H1 (cell line): Measurements from ENCODE around the gene NPSR1. TPM values are rescaled to one million over a fixed set of nuclear protein-coding genes. Genes with fewer than 3 reads are reported as not detected.
"Not testable (repeated sequence)": the region's sequence is repeated elsewhere in the genome, so short reads cannot be mapped to it uniquely, and the experiment has no call there.

Source experiments
- CTCF ChIA-PET: fragments of 300-600 bp; sonication (Branson Sonifier 250); formaldehyde crosslinking; loops from one replicate; lab custom pipeline; 2021; ENCODE audit not compliant: partially characterized antibody; lab: Charles Lee
- POLR2A ChIA-PET: fragments of 300-600 bp; sonication (Branson Sonifier 250); formaldehyde crosslinking; loops from one replicate; lab custom pipeline; 2021; ENCODE audit warnings: inconsistent platforms; ENCODE audit not compliant: partially characterized antibody; lab: Charles Lee
- DNase-seq, 2 experiments: peaks; one replicate each; pipeline versions ENCODE4 v3.0.0 to v3.0.0-alpha.2; 2010 to 2022; ENCODE audit warnings: low spot score in 2 of 2, low read depth in 1 of 2, mixed read lengths in 1 of 2
- FAIRE-seq: peaks from 2 replicates; lab custom pipeline; 2011; peaks lifted over from hg19 to GRCh38; lab: Jason Lieb, UNC
- H2AFZ ChIP-seq: 2 replicates; pipeline ENCODE4 v1.8.1; 2012; ENCODE audit warnings: low read length, inconsistent platforms
- H2AK5ac ChIP-seq: 2 replicates; pipeline ENCODE4 v1.6.1; 2013; ENCODE audit warnings: low read depth, low read length
- H2BK120ac ChIP-seq: replicated peaks from 2 replicates; pipeline ENCODE3; 2013; ENCODE audit warnings: low read depth, low read length, inconsistent platforms
- H2BK12ac ChIP-seq: 2 replicates; pipeline ENCODE4 v1.6.1; 2013; ENCODE audit warnings: low read depth, low read length
- H2BK15ac ChIP-seq: 2 replicates; pipeline ENCODE4 v1.6.1; 2013; ENCODE audit warnings: low read length
- H2BK20ac ChIP-seq: 2 replicates; pipeline ENCODE4 v1.6.1; 2013; ENCODE audit warnings: low read length
- H2BK5ac ChIP-seq: 2 replicates; pipeline ENCODE4 v1.6.1; 2013; ENCODE audit warnings: low read depth, low read length
- H3K14ac ChIP-seq: 2 replicates; pipeline ENCODE4 v1.6.1; 2013; ENCODE audit warnings: inconsistent platforms; ENCODE audit not compliant: insufficient read length
- H3K18ac ChIP-seq: 2 replicates; pipeline ENCODE4 v1.6.1; 2013; ENCODE audit warnings: low read length; ENCODE audit errors: extremely low read depth
- H3K23ac ChIP-seq: 2 replicates; pipeline ENCODE4 v1.6.1; 2013; ENCODE audit warnings: inconsistent platforms; ENCODE audit not compliant: insufficient read length
- H3K23me2 ChIP-seq: 2 replicates; pipeline ENCODE4 v1.6.1; 2013; ENCODE audit warnings: low read depth, low read length
- H3K27ac ChIP-seq: 2 replicates; pipeline ENCODE4 v1.6.1; 2011; ENCODE audit warnings: low read depth, low read length, inconsistent platforms
- H3K27me3 ChIP-seq, 4 experiments: replicated peaks in 1 of 4; 1 replicate in 1 of 4; 2 replicates in 3 of 4; pipeline versions ENCODE4 v1.6.1 to v1.8.1; 2011 to 2013; ENCODE audit warnings: low read length in 3 of 4, mild to moderate bottlenecking in 3 of 4, inconsistent platforms in 2 of 4, mixed read lengths in 2 of 4, moderate library complexity in 1 of 4; ENCODE audit not compliant: control insufficient read depth in 3 of 4, insufficient read depth in 3 of 4; ENCODE audit errors: extremely low read depth in 1 of 4
- H3K36me3 ChIP-seq, 4 experiments: 2 replicates each; pipeline versions ENCODE4 v1.6.1 to v1.8.1; 2011 to 2013; ENCODE audit warnings: mild to moderate bottlenecking in 4 of 4, low read length in 3 of 4, moderate library complexity in 2 of 4, control low read depth in 1 of 4, inconsistent platforms in 1 of 4; ENCODE audit not compliant: insufficient read depth in 4 of 4, control insufficient read depth in 2 of 4
- H3K4ac ChIP-seq: replicated peaks from 2 replicates; pipeline ENCODE3; 2013; ENCODE audit warnings: low read length, low read depth, mixed read lengths, inconsistent platforms; ENCODE audit not compliant: insufficient read length
- H3K4me1 ChIP-seq, 4 experiments: replicated peaks in 1 of 4; 1 replicate in 1 of 4; 2 replicates in 3 of 4; pipeline versions ENCODE4 v1.6.1 to v1.8.1; 2011 to 2013; ENCODE audit warnings: low read length in 3 of 4, inconsistent platforms in 2 of 4, mixed read lengths in 1 of 4; ENCODE audit not compliant: insufficient read depth in 4 of 4, control insufficient read depth in 3 of 4
- H3K4me2 ChIP-seq, 2 experiments: 2 replicates each; pipeline versions ENCODE4 v1.6.1 to v1.8.1; 2011 to 2013; ENCODE audit warnings: low read depth in 2 of 2, low read length in 2 of 2, control low read depth in 1 of 2, inconsistent platforms in 1 of 2, mild to moderate bottlenecking in 1 of 2; ENCODE audit not compliant: insufficient read depth in 1 of 2
- H3K4me3 ChIP-seq, 4 experiments: fragments of 200-600, 300-600 bp in 1 of 4; sonication (generic), shearing (Covaris generic), sonication (Bioruptor Twin) in 1 of 4; 2 replicates each; pipeline versions ENCODE4 v1.5.1 to v1.8.1; 2011 to 2016; ENCODE audit warnings: low read length in 4 of 4, low read depth in 3 of 4, control low read depth in 2 of 4, inconsistent platforms in 2 of 4, mild to moderate bottlenecking in 2 of 4, mixed read lengths in 1 of 4, moderate library complexity in 1 of 4; ENCODE audit not compliant: insufficient read depth in 2 of 4; ENCODE audit errors: extremely low read depth in 1 of 4
- H3K56ac ChIP-seq: replicated peaks from 2 replicates; pipeline ENCODE3; 2013; ENCODE audit warnings: low read depth, mild to moderate bottlenecking, mixed read lengths, low read length, inconsistent platforms; ENCODE audit not compliant: insufficient read length
- H3K79me1 ChIP-seq: 2 replicates; pipeline ENCODE4 v1.6.1; 2013; ENCODE audit warnings: low read depth, low read length, control low read depth
- H3K79me2 ChIP-seq, 2 experiments: 2 replicates each; pipeline versions ENCODE4 v1.6.1 to v1.8.1; 2012 to 2013; ENCODE audit warnings: low read length in 2 of 2, mild to moderate bottlenecking in 2 of 2, inconsistent platforms in 1 of 2; ENCODE audit not compliant: insufficient read depth in 2 of 2, control insufficient read depth in 1 of 2
- H3K9ac ChIP-seq, 4 experiments: replicated peaks in 1 of 4; 1 replicate in 1 of 4; 2 replicates in 3 of 4; pipeline versions ENCODE4 v1.6.1 to v1.8.1; 2011 to 2013; ENCODE audit warnings: low read depth in 3 of 4, low read length in 3 of 4, control low read depth in 2 of 4, mild to moderate bottlenecking in 2 of 4, moderate library complexity in 2 of 4, inconsistent platforms in 1 of 4; ENCODE audit errors: extremely low read depth in 1 of 4
- H3K9me3 ChIP-seq, 2 experiments: 2 replicates each; pipeline versions ENCODE4 v1.6.1 to v1.8.1; 2012 to 2013; ENCODE audit warnings: mild to moderate bottlenecking in 2 of 2, moderate library complexity in 2 of 2, control low read depth in 1 of 2, inconsistent platforms in 1 of 2, low read depth in 1 of 2, low read length in 1 of 2, mixed read lengths in 1 of 2; ENCODE audit not compliant: insufficient read depth in 2 of 2
- H4K20me1 ChIP-seq, 2 experiments: replicated peaks in 1 of 2; 2 replicates each; pipeline versions ENCODE3 to v1.8.1; 2011 to 2013; ENCODE audit warnings: inconsistent platforms in 2 of 2, low read length in 2 of 2, mild to moderate bottlenecking in 1 of 2; ENCODE audit not compliant: insufficient read depth in 2 of 2, control insufficient read depth in 1 of 2
- H4K5ac ChIP-seq: 2 replicates; pipeline ENCODE4 v1.6.1; 2013; ENCODE audit warnings: low read length, low read depth, mixed read lengths, inconsistent platforms; ENCODE audit not compliant: insufficient read length
- H4K8ac ChIP-seq: 2 replicates; pipeline ENCODE4 v1.8.0; 2013; ENCODE audit warnings: mild to moderate bottlenecking, moderate library complexity, low read length, inconsistent platforms; ENCODE audit not compliant: insufficient read depth; ENCODE audit errors: extremely low read depth
- H4K91ac ChIP-seq: replicated peaks from 2 replicates; pipeline ENCODE3; 2013; ENCODE audit warnings: low read length, mixed read lengths, inconsistent platforms; ENCODE audit not compliant: insufficient read length
- NRF1 ChIP-seq: IDR thresholded peaks from 2 replicates; pipeline ENCODE4 v1.6.1; 2011; ENCODE audit warnings: mild to moderate bottlenecking, low read depth, low read length, improper control_type of control experiment
- RBBP5 ChIP-seq: IDR thresholded peaks from 2 replicates; pipeline ENCODE4 v1.7.1; 2012; ENCODE audit warnings: low read depth, mild to moderate bottlenecking, inconsistent platforms, low read length, moderate library complexity, borderline replicate concordance
- WGBS, 2 experiments: shearing (Covaris generic) in 1 of 2; methylation state at CpG; one replicate each; pipeline versions ENCODE4 v1.1.6 to v1.1.7; 2013 to 2015; ENCODE audit warnings: low lambda C conversion rate in 2 of 2, mixed read lengths in 2 of 2, inconsistent platforms in 1 of 2, low coverage in 1 of 2, missing lambda C conversion rate in 1 of 2; ENCODE audit not compliant: insufficient replicate concordance in 2 of 2, insufficient coverage in 1 of 2, insufficient read length in 1 of 2; ENCODE audit errors: extremely low coverage in 1 of 2, missing lambda C conversion rate in 1 of 2; 5-methylcytosine and 5-hydroxymethylcytosine counted together
- polyA plus RNA-seq, 7 experiments: library from polyadenylated mRNA; depleted of rRNA in 3 of 7; stranded (reverse) in 5 of 7; unstranded in 2 of 7; fragments of >200 nt in 5 of 7; fragments of 200-250 nt in 2 of 7; gene quantifications; 1 replicate in 5 of 7; 2 replicates in 1 of 7; 4 replicates in 1 of 7; pipeline versions ENCODE4 v1.2.1 to v1.2.3, GENCODE V29; 2011 to 2013; ENCODE audit warnings: missing spikeins in 2 of 7, mixed read lengths in 2 of 7
- total RNA-seq: library from RNA; stranded (reverse); fragmentation: NEBNext Ultra II Directional; extraction: Animal tissue kit (Norgen Biotek cat#: 25700); gene quantifications from 2 replicates; pipeline ENCODE4 v1.2.1, GENCODE V29; 2021

Gene NPSR1
- total and polyA plus RNA-seq, 2 of the 8 experiments (the other 6 are each of a cell fraction or from before 2014, with no cell fraction given), result not detected

GRCh38 chr7:34879871-34880270 is 221.9 kb downstream of the NPSR1 start (continued):
- TF ChIP-seq NRF1 (no peak), RBBP5 (no peak)
- TF ChIP-seq, all 59 proteins: peak for 0

- H2BK12ac ChIP-seq, POLR2A ChIA-PET, H3K4me2 ChIP-seq, H3K27me3 ChIP-seq, H3K36me3 ChIP-seq, H3K23me2 ChIP-seq, H3K4me3 ChIP-seq, H2BK5ac ChIP-seq, H2AK5ac ChIP-seq, H2AFZ ChIP-seq, H4K8ac ChIP-seq, H4K5ac ChIP-seq, H3K4ac ChIP-seq, H2BK120ac ChIP-seq, H3K23ac ChIP-seq, FAIRE-seq, CTCF ChIA-PET, DNase-seq, H4K91ac ChIP-seq, H3K9ac ChIP-seq, H3K56ac ChIP-seq, H3K4me1 ChIP-seq, H4K20me1 ChIP-seq, H3K14ac ChIP-seq, H2BK20ac ChIP-seq, H3K79me2 ChIP-seq, H3K18ac ChIP-seq, H2BK15ac ChIP-seq, H3K79me1 ChIP-seq, H3K27ac ChIP-seq: not testable (repeated sequence)
- peaks cover 20 to 22% of the 10 kb centered on the region in 2 experiments for H3K9me3 ChIP-seq
- 44% methylated on average over 1 of the region's 1 CpG; no CpG with 5 or more reads in 1 of the 2 experiments for WGBS, 2 experiments
These were observed 225.8 kb downstream of the NPSR1 start for GRCh38 chr7:34883855-34884254.
